Testis (tissue), 3 donors: ENCODE data around the gene ICA1. TPM values are rescaled to one million over a fixed set of nuclear protein-coding genes. Genes with fewer than 3 reads are reported as not detected.

ENCODE experiments used
- DNase-seq: peaks from one replicate; pipeline ENCODE4 v3.0.0-alpha.2; 2019
- H3K27ac ChIP-seq, 2 donors: fragments of 200-600 bp; sonication (generic); one replicate each; pipeline ENCODE4 v1.5.1; 2019
- H3K27me3 ChIP-seq: fragments of 200-600 bp; sonication (generic); one replicate; pipeline ENCODE4 v1.5.1; 2019
- H3K36me3 ChIP-seq: fragments of 200-600 bp; sonication (generic); one replicate; pipeline ENCODE4 v1.5.1; 2017; ENCODE audit warnings: low read depth; ENCODE audit errors: missing control alignments
- H3K4me1 ChIP-seq: fragments of 200-600 bp; sonication (generic); one replicate; pipeline ENCODE4 v1.5.1; 2019
- H3K4me3 ChIP-seq, 2 donors: fragments of 200-600 bp; sonication (generic); one replicate each; pipeline ENCODE4 v1.5.1; 2017 to 2019
- H3K9me3 ChIP-seq: fragments of 200-600 bp; sonication (generic); one replicate; pipeline ENCODE4 v1.5.1; 2017
- POLR2A ChIP-seq: fragments of 450-650 bp; IDR thresholded peaks from one replicate; pipeline ENCODE4 v1.6.1; 2017; ENCODE audit warnings: antibody characterized with exemption, mild to moderate bottlenecking, moderate library complexity
- WGBS, 2 donors: methylation state at CpG; one replicate each; pipeline ENCODE4 v1.1.5; 2018; 5-methylcytosine and 5-hydroxymethylcytosine counted together
- intact Hi-C: fragments of 100-400 bp; cut with DNase I; formaldehyde crosslinking; loops from one replicate; pipeline ENCODE4 v1.15.1; 2023; ENCODE audit warnings: low total_unique reads
- polyA plus RNA-seq: library from polyadenylated mRNA; stranded (reverse); fragments of 350-450 nt; fragmentation: Illumina TruSeq; extraction: RNeasy Lipid Tissue Mini Kit (QIAGEN cat#74804); gene quantifications from one replicate; pipeline ENCODE4 v1.2.3, GENCODE V29; 2014; ENCODE audit warnings: low read depth, low replicate concordance; ENCODE audit not compliant: insufficient read depth
- total RNA-seq, 2 donors: library from RNA; depleted of rRNA; stranded (reverse); fragments of >200 nt; gene quantifications; one replicate each; pipeline ENCODE4 v1.2.3, GENCODE V29; 2016
- TF ChIP-seq, protein P1 (sequence below), 3 experiments: fragments of 450-650 bp in 2 of 3; fragments of 200-600 bp in 1 of 3; sonication (generic) in 1 of 3; IDR thresholded peaks; one replicate each; pipeline ENCODE4 v1.5.1; 2016 to 2019; ENCODE audit warnings: antibody characterized with exemption in 3 of 3, mild to moderate bottlenecking in 2 of 3, moderate library complexity in 1 of 3

Gene ICA1
- total and polyA plus RNA-seq, 3 donors from 2014 or later = 33.6 to 90.3 (median 76.1) TPM

DNA sequence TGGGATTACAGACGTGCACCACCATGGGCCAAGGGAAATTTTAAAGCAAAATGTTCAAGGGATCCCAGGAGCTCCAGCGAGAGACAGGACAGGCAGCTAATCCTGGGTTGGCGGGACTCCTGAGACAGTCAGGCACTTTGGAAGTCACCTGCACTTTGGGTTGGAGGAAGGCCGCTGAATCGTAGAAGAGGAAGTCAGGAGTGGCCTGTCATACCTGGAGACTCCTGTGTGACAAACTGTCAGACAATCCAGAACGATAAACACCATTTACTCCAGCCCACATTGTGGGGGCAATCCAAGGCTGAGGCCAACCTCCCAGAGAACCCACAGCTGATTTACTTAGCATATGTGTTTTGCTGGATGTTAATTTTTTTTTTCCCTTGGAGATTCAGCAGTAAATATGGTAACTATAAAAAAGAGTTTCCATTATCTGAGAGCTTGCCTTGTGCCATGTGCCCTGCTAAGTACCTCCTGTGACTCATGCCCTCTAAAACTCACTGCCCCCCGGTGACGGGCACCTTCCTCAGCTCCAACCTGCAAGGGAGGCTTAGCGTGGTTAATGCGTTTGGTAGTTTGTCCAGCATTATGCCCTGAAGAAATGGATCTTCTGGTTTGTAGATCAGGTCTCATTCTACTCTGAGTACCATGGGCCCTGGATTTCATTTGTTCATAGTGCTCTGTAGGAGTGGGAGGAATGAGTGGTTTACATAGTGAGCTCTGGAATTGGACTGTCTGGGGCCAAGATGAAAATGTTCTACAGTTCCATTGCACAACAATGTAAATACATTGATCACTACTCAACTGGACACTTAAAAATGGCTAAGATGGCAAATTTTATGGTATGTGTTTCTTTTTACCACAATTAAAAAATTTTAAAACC is 50.9 kb downstream of the ICA1 start:
- no peaks in the 10 kb centered on the region for H3K4me1 ChIP-seq
- H3K9me3 ChIP-seq = no peaks in the 10 kb centered on the region
- DNase-seq = no peak
- no peaks in the 10 kb centered on the region for H3K27me3 ChIP-seq
- no peaks in the 10 kb centered on the region for H3K36me3 ChIP-seq
- WGBS, 2 donors = 84 to 92% methylated on average over 8 to 10 of the region's 10 CpGs
- no peak for TF ChIP-seq POLR2A
- TF ChIP-seq, protein P1, sequence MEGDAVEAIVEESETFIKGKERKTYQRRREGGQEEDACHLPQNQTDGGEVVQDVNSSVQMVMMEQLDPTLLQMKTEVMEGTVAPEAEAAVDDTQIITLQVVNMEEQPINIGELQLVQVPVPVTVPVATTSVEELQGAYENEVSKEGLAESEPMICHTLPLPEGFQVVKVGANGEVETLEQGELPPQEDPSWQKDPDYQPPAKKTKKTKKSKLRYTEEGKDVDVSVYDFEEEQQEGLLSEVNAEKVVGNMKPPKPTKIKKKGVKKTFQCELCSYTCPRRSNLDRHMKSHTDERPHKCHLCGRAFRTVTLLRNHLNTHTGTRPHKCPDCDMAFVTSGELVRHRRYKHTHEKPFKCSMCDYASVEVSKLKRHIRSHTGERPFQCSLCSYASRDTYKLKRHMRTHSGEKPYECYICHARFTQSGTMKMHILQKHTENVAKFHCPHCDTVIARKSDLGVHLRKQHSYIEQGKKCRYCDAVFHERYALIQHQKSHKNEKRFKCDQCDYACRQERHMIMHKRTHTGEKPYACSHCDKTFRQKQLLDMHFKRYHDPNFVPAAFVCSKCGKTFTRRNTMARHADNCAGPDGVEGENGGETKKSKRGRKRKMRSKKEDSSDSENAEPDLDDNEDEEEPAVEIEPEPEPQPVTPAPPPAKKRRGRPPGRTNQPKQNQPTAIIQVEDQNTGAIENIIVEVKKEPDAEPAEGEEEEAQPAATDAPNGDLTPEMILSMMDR (IDR thresholded peaks at IDR 0.05) = no peak
- no peak overlapping the region for H3K27ac ChIP-seq
- no peak overlapping the region for H3K4me3 ChIP-seq
- intact Hi-C loops = no loop called here

DNA sequence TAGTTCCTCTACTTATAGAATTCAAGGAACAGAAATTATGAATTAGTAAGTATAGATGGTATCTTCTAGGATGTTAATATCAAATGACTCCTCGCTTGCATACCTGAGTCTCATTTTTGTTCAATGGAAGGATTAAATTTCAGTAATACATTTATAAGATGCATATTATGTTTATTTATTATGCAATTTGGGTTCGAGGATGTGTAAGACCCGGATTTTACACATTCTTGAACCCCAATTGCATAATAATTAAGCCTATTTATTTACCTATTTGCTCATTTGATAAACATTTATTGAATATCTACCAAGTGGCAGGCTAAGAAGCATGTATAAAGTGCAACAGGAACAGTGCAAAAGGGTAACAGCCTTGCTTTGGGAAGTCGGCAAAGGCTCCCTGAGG is 52.6 kb downstream of the ICA1 start:
- no peak for DNase-seq

DNA sequence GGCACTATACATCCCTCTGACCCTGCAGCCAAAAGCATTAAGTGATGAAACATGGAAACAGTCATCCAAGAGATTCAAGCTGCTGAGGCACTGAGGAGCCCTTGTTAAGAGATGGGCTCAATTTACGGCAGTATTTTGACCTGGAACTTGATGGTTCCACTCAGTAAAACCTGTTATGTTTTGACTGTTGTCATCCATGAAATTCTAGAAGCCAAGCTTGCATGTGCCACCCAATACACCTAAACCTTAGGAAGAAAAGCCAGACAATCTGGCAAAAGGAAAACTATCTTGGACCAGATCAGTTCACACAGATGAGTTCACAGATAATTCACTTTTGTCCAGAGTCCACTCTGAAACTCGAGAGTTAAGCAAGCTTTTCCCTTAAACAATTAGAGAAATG is 53.2 kb downstream of the ICA1 start:
- TF ChIP-seq POLR2A = no peak
- TF ChIP-seq, protein P1 (IDR thresholded peaks at IDR 0.05) = no peak
- H3K4me1 ChIP-seq = no peaks in the 10 kb centered on the region
- 70 to 72% methylated on average over 2 of the region's 2 CpGs for WGBS, 2 donors
- no peaks in the 10 kb centered on the region for H3K36me3 ChIP-seq
- no peaks in the 10 kb centered on the region for H3K9me3 ChIP-seq
- intact Hi-C loops = no loop called here
- no peak for DNase-seq
- no peak overlapping the region for H3K4me3 ChIP-seq
- no peak overlapping the region for H3K27ac ChIP-seq
- H3K27me3 ChIP-seq = no peaks in the 10 kb centered on the region

More for the DNA sequence above, 52.6 kb downstream of the ICA1 start:
- Histone ChIP-seq H3K36me3 (no peaks in the 10 kb centered on the region), H3K4me1 (no peaks in the 10 kb centered on the region), H3K9me3 (no peaks in the 10 kb centered on the region), H3K4me3 (no peak overlapping the region), H3K27ac (no peak overlapping the region), H3K27me3 (no peaks in the 10 kb centered on the region)
- intact Hi-C loops = no loop called here
- TF ChIP-seq, protein P1 (IDR thresholded peaks at IDR 0.05) = no peak
- no peak for TF ChIP-seq POLR2A
- WGBS, 2 donors = 85 to 90% methylated on average over 4 of the region's 4 CpGs

DNA sequence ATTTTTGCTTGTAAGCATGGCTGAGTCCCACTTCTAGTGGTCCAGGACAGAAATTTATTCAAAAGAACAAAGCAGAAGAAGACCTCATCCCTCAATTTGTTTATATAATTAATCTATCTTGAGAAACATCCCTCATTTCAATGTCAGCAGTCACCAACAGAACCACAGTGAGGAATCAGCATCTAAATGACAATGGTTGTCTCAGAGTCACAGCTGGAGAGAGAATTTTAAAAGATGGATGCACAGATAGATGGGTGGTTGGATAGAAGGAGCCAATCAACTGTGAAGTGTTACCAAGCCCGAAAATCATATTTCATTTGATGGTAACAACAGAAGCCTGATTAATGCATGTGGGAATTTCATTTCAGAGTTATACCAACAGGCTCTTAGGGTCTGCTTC is 55.0 kb downstream of the ICA1 start:
- Histone ChIP-seq H3K27ac (no peak overlapping the region), H3K36me3 (no peaks in the 10 kb centered on the region), H3K9me3 (no peaks in the 10 kb centered on the region), H3K4me1 (no peaks in the 10 kb centered on the region), H3K27me3 (no peaks in the 10 kb centered on the region), H3K4me3 (no peak overlapping the region)
- TF ChIP-seq POLR2A = no peak
- TF ChIP-seq, protein P1 (IDR thresholded peaks at IDR 0.05) = no peak
- intact Hi-C loops = no loop called here
- no peak for DNase-seq
- 93 to 96% methylated on average over 1 of the region's 1 CpG for WGBS, 2 donors

DNA sequence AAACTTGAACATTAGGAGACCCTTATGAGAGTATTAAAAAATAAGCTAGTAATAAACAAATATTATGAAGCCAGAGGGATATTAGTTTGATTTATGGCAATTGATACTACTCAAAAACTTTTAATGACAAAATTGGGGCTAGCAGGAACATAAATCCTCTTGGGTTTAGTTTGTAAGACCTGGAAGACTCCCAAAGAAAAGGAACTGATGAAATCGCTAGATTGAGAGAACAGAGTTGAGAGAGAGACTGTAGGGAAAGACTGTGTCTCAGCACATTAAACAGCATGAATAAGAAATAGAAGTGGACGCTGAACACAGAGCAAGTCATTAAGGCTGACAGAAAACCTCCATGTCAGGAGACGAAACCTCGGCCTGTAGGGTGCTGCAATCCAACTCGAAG is 56.4 kb downstream of the ICA1 start:
- no peaks in the 10 kb centered on the region for H3K36me3 ChIP-seq
- no peaks in the 10 kb centered on the region for H3K27me3 ChIP-seq
- H3K27ac ChIP-seq = no peak overlapping the region
- WGBS, 2 donors = 82 to 91% methylated on average over 5 of the region's 5 CpGs
- H3K4me3 ChIP-seq = no peak overlapping the region
- no peaks in the 10 kb centered on the region for H3K4me1 ChIP-seq
- intact Hi-C loops = no loop called here
- H3K9me3 ChIP-seq = no peaks in the 10 kb centered on the region
- DNase-seq = no peak
- TF ChIP-seq, protein P1 (IDR thresholded peaks at IDR 0.05) = no peak
- TF ChIP-seq POLR2A = no peak
